HEK293 (cell line): ENCODE data around the gene CASP2.

Experiments used
- CTCF ChIA-PET: fragments of 350-600 bp; formaldehyde crosslinking; extraction: SDS; loops from one replicate; lab custom pipeline; 2021; ENCODE audit warnings: antibody characterized with exemption; lab: Yijun Ruan, JAX
- POLR2A ChIA-PET: fragments of 300-600 bp; formaldehyde crosslinking; extraction: SDS; loops from one replicate; lab custom pipeline; 2020; ENCODE audit warnings: antibody characterized with exemption, inconsistent platforms; lab: Yijun Ruan, JAX
- H3K27ac ChIP-seq: fragments of 200-500 bp; sonication (Bioruptor generic); 2 replicates; pipeline ENCODE4 v1.5.1; 2014; ENCODE audit warnings: low read depth, low read length, control low read depth, inconsistent platforms; ENCODE audit errors: extremely low read depth
- H3K36me3 ChIP-seq, 2 experiments: fragments of 200-500 bp in 1 of 2; sonication (Bioruptor generic) in 1 of 2; 1 replicate in 1 of 2; 2 replicates in 1 of 2; pipeline ENCODE4 v1.5.1; 2014 to 2017; ENCODE audit warnings: inconsistent platforms in 2 of 2, low read length in 2 of 2; ENCODE audit not compliant: control insufficient read depth in 2 of 2, insufficient read depth in 1 of 2
- H3K4me1 ChIP-seq: fragments of 200-500 bp; sonication (Bioruptor generic); 2 replicates; pipeline ENCODE4 v1.5.1; 2014; ENCODE audit warnings: mild to moderate bottlenecking, low read length, inconsistent platforms; ENCODE audit not compliant: control insufficient read depth, insufficient read depth
- H3K4me3 ChIP-seq: 2 replicates; pipeline ENCODE4 v1.5.1; 2011; ENCODE audit warnings: low read depth, mild to moderate bottlenecking, control low read depth, low read length, moderate library complexity
- H3K9me3 ChIP-seq: fragments of 200-500 bp; sonication (Bioruptor generic); 2 replicates; pipeline ENCODE4 v1.5.1; 2014; ENCODE audit warnings: low read depth, low read length, inconsistent platforms; ENCODE audit not compliant: control insufficient read depth, insufficient read depth
- GFI1B ChIP-seq: fragments of 450-650 bp; formaldehyde crosslinking; IDR thresholded peaks from 2 replicates; pipeline ENCODE4 v1.5.1; 2016; ENCODE audit warnings: missing biosample characterization, missing genetic modification characterization
- HOXA7 ChIP-seq: sonication (generic); formaldehyde crosslinking; IDR thresholded peaks from 2 replicates; pipeline ENCODE4 v1.8.1; 2022; ENCODE audit warnings: missing genetic modification reagents, borderline replicate concordance
- SETDB1 ChIP-seq: IDR thresholded peaks from one replicate; pipeline ENCODE4 v1.6.1; 2017; ENCODE audit warnings: mild to moderate bottlenecking, low read length, moderate library complexity, mixed read lengths; ENCODE audit not compliant: insufficient read length
- ZNF121 ChIP-seq: fragments of 450-650 bp; formaldehyde crosslinking; IDR thresholded peaks from 2 replicates; pipeline ENCODE4 v1.5.1; 2016; ENCODE audit warnings: missing biosample characterization, missing genetic modification characterization
- ZNF146 ChIP-seq: fragments of 450-650 bp; formaldehyde crosslinking; IDR thresholded peaks from 2 replicates; pipeline ENCODE4 v1.5.1; 2016; ENCODE audit warnings: missing biosample characterization, missing genetic modification characterization
- ZNF292 ChIP-seq: fragments of 450-650 bp; formaldehyde crosslinking; IDR thresholded peaks from 2 replicates; pipeline ENCODE4 v1.5.1; 2016; ENCODE audit warnings: low read depth, missing biosample characterization, missing genetic modification characterization, borderline replicate concordance
- ZNF426 ChIP-seq: fragments of 450-650 bp; formaldehyde crosslinking; IDR thresholded peaks from 2 replicates; pipeline ENCODE4 v1.5.1; 2017; ENCODE audit warnings: missing biosample characterization, missing genetic modification characterization, mild to moderate bottlenecking, inconsistent platforms, moderate library complexity
- ZNF585B ChIP-seq: fragments of 450-650 bp; formaldehyde crosslinking; IDR thresholded peaks from 2 replicates; pipeline ENCODE4 v1.5.1; 2016; ENCODE audit warnings: missing biosample characterization, missing genetic modification characterization
- ZNF629 ChIP-seq: fragments of 450-650 bp; formaldehyde crosslinking; IDR thresholded peaks from 2 replicates; pipeline ENCODE4 v1.5.1; 2017; ENCODE audit warnings: missing biosample characterization, missing genetic modification characterization
- ZNF768 ChIP-seq: fragments of 450-650 bp; formaldehyde crosslinking; IDR thresholded peaks from 2 replicates; pipeline ENCODE4 v1.5.1; 2018; ENCODE audit warnings: missing biosample characterization, mild to moderate bottlenecking, missing genetic modification characterization
- TF ChIP-seq, protein P1 (sequence below): sonication (generic); formaldehyde crosslinking; IDR thresholded peaks from 2 replicates; pipeline ENCODE4 v1.8.1; 2022; ENCODE audit warnings: mild to moderate bottlenecking, moderate library complexity, missing genetic modification reagents
- TF ChIP-seq, protein P2 (sequence below): fragments of 450-650 bp; formaldehyde crosslinking; IDR thresholded peaks from 2 replicates; pipeline ENCODE4 v1.5.1; 2016; ENCODE audit warnings: missing biosample characterization, missing genetic modification characterization
- TF ChIP-seq, protein P3 (sequence below): IDR thresholded peaks from 2 replicates; pipeline ENCODE4 v1.6.1; 2011; ENCODE audit warnings: mild to moderate bottlenecking, low read depth, low read length, borderline replicate concordance
- TF ChIP-seq, protein P4 (sequence below): fragments of 450-650 bp; formaldehyde crosslinking; IDR thresholded peaks from 2 replicates; pipeline ENCODE4 v1.5.1; 2017; ENCODE audit warnings: missing biosample characterization, missing genetic modification characterization
- TF ChIP-seq, protein P5 (sequence below): fragments of 450-650 bp; formaldehyde crosslinking; IDR thresholded peaks from 2 replicates; pipeline ENCODE4 v1.5.1; 2016; ENCODE audit warnings: missing biosample characterization, missing genetic modification characterization

Gene CASP2

DNA sequence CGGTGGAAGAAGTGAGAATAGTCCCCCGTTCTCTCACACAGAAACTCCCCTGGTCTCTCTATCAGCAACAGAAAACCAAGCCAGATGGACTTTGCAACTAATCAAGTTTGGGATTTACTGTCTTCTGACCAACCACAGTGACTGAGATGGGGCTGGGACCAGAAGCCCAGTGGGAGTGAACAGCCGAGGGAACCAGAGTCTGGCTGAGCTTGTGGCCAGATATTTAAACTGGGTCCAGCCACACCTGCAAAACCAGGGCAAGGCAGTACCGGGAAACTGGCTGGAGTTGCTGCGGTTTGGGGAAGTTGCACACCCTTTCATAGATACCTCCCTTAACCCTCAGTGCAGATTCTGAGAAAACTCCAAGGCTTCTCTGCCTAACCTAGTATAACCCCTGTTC is 18.9 kb upstream of the CASP2 start:
- H3K9me3 ChIP-seq, result no peaks in the 10 kb centered on the region
- no peak overlapping the region for H3K27ac ChIP-seq
- H3K4me1 ChIP-seq, result no peaks in the 10 kb centered on the region
- peaks cover 0 to 44% of the 10 kb centered on the region in 2 experiments; a peak in 1 of 3 replicates for H3K36me3 ChIP-seq
- TF ChIP-seq ZNF426 (no peak), ZNF629 (tag by site-specific recombination) (no peak), HOXA7 (no peak), SETDB1 (no peak), ZNF585B (tag by site-specific recombination) (no peak), ZNF121 (no peak)
- TF ChIP-seq, protein P1, sequence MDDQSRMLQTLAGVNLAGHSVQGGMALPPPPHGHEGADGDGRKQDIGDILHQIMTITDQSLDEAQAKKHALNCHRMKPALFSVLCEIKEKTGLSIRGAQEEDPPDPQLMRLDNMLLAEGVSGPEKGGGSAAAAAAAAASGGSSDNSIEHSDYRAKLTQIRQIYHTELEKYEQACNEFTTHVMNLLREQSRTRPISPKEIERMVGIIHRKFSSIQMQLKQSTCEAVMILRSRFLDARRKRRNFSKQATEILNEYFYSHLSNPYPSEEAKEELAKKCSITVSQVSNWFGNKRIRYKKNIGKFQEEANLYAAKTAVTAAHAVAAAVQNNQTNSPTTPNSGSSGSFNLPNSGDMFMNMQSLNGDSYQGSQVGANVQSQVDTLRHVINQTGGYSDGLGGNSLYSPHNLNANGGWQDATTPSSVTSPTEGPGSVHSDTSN (CRISPR knock-in tag), result no peak
- TF ChIP-seq, protein P2, sequence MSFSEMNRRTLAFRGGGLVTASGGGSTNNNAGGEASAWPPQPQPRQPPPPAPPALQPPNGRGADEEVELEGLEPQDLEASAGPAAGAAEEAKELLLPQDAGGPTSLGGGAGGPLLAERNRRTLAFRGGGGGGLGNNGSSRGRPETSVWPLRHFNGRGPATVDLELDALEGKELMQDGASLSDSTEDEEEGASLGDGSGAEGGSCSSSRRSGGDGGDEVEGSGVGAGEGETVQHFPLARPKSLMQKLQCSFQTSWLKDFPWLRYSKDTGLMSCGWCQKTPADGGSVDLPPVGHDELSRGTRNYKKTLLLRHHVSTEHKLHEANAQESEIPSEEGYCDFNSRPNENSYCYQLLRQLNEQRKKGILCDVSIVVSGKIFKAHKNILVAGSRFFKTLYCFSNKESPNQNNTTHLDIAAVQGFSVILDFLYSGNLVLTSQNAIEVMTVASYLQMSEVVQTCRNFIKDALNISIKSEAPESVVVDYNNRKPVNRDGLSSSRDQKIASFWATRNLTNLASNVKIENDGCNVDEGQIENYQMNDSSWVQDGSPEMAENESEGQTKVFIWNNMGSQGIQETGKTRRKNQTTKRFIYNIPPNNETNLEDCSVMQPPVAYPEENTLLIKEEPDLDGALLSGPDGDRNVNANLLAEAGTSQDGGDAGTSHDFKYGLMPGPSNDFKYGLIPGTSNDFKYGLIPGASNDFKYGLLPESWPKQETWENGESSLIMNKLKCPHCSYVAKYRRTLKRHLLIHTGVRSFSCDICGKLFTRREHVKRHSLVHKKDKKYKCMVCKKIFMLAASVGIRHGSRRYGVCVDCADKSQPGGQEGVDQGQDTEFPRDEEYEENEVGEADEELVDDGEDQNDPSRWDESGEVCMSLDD, result no peak
- ChIA-PET CTCF (interaction anchor here (0.5 kb wide), 1 partner anchor 10 kb away, joined by 3 read pairs; no protein-coding TSS in a partner anchor), POLR2A (no interaction called here)
- no peak overlapping the region for H3K4me3 ChIP-seq

DNA sequence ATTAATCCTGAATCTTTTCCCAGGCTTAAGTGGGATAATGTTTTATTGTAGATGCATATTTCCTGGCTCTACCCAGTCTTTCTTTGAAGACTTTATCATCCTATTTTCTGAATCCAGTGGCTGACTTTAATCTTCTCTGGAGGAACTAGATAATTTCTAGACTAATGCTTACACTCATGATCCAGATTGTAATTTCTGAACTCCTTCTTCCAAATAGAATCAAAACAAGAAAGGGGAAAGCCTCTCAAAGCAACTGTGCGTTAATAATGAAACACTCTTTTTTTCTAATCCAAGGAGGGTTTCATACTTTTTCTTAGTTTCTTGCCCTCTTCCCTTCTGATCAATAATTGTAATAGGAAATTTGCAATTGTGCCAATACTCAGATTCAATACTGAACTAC is 16.9 kb upstream of the CASP2 start:
- Histone ChIP-seq H3K27ac (no peak overlapping the region), H3K4me3 (no peak overlapping the region), H3K9me3 (no peaks in the 10 kb centered on the region), H3K36me3 (peaks cover 0 to 35% of the 10 kb centered on the region in 2 experiments; a peak in 1 of 3 replicates), H3K4me1 (no peaks in the 10 kb centered on the region)
- TF ChIP-seq, protein P3, sequence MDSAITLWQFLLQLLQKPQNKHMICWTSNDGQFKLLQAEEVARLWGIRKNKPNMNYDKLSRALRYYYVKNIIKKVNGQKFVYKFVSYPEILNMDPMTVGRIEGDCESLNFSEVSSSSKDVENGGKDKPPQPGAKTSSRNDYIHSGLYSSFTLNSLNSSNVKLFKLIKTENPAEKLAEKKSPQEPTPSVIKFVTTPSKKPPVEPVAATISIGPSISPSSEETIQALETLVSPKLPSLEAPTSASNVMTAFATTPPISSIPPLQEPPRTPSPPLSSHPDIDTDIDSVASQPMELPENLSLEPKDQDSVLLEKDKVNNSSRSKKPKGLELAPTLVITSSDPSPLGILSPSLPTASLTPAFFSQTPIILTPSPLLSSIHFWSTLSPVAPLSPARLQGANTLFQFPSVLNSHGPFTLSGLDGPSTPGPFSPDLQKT, result no peak
- TF ChIP-seq ZNF121 (no peak), ZNF146 (no peak), ZNF768 (tag by site-specific recombination) (no peak), GFI1B (tag by site-specific recombination) (no peak), ZNF292 (no peak)
- TF ChIP-seq, protein P4, sequence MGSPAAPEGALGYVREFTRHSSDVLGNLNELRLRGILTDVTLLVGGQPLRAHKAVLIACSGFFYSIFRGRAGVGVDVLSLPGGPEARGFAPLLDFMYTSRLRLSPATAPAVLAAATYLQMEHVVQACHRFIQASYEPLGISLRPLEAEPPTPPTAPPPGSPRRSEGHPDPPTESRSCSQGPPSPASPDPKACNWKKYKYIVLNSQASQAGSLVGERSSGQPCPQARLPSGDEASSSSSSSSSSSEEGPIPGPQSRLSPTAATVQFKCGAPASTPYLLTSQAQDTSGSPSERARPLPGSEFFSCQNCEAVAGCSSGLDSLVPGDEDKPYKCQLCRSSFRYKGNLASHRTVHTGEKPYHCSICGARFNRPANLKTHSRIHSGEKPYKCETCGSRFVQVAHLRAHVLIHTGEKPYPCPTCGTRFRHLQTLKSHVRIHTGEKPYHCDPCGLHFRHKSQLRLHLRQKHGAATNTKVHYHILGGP (tag by site-specific recombination), result no peak
- TF ChIP-seq, protein P5, sequence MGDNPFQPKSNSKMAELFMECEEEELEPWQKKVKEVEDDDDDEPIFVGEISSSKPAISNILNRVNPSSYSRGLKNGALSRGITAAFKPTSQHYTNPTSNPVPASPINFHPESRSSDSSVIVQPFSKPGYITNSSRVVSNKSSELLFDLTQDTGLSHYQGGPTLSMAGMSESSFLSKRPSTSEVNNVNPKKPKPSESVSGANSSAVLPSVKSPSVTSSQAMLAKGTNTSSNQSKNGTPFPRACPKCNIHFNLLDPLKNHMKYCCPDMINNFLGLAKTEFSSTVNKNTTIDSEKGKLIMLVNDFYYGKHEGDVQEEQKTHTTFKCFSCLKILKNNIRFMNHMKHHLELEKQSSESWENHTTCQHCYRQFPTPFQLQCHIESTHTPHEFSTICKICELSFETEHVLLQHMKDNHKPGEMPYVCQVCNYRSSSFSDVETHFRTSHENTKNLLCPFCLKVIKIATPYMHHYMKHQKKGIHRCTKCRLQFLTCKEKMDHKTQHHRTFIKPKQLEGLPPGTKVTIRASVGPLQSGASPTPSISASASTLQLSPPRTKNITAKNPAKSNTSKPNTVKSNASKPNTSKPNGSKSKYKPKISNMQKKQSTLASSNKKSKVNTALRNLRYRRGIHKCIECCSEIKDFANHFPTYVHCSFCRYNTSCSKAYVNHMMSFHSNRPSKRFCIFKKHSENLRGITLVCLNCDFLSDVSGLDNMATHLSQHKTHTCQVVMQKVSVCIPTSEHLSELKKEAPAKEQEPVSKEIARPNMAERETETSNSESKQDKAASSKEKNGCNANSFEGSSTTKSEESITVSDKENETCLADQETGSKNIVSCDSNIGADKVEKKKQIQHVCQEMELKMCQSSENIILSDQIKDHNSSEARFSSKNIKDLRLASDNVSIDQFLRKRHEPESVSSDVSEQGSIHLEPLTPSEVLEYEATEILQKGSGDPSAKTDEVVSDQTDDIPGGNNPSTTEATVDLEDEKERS (tag by site-specific recombination), result no peak
- ChIA-PET CTCF (interaction anchor here (1.0 kb wide), 1 partner anchor 28 kb away, joined by 3 read pairs; no protein-coding TSS in a partner anchor), POLR2A (interaction anchor here (1.5 kb wide), 1 partner anchor 8 kb away, joined by 5 read pairs; the partner anchor contains the start of gene GSTK1)
